M059J (cell line): ENCODE data around the gene MUC4. TPM values are rescaled to one million over a fixed set of nuclear protein-coding genes. Genes with fewer than 3 reads are reported as not detected.
"Not testable (repeated sequence)": the region's sequence is repeated elsewhere in the genome, so short reads cannot be mapped to it uniquely, and the experiment has no call there.

ENCODE experiments used
- DNase-seq: peaks from one replicate; pipeline ENCODE4 v3.0.0-alpha.2; 2012; ENCODE audit warnings: low read depth
- total RNA-seq: library from RNA; depleted of rRNA; stranded (reverse); fragments of >200 nt; shearing (Covaris generic); gene quantifications from 2 replicates; pipeline ENCODE4 v1.2.3, GENCODE V29; 2014

MUC4 gene
- total RNA-seq, 1 experiment from 2014 or later, result 0.05 TPM

DNA sequence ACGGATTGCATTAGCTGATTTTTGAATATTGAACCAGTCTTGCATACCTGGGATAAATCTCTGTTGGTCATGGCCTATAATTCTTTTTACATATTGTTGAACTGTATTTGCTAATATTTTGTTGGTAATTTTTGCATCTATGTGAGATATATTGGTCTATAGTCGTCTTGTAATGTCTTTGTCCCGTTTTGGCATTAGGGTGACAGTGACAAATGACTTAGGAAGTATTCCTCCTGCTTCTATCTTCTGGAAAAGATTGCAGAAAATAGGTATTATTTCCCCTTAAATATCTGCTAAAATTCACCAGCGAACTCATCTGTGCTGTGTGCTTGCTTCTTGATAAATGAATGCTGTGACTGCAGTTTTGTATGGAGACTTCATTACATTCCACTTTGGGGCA lies 67.3 kb downstream of the MUC4 start:
- DNase-seq, result no peak

DNA sequence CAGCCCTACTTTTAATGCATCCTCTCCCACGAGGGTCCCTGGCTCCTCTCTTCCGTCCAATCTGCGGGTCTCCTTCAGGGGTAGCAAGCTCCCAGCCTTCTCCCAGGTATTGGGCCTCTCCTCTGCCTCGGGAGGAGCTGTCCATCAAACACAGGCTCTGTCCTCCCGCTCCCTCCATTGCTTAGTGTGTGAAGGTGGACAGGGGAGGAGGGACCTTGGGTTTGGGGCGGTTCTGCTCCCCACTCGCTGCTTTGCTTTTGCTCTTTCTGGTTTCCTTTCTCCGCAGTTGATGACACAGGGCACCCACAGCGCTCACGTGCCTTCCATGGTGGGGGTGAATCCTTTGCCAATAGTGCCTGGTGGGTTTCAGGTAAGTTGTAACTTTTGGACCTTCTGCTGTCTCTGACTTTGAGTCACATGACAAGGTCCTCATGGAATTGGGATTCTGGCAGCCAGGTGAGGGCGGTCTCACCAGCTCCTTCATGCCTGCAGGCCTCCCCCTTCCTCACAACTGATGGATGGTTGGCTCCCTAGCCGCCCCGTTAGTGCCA lies 72.1 kb downstream of the MUC4 start:
- no peak for DNase-seq

DNA sequence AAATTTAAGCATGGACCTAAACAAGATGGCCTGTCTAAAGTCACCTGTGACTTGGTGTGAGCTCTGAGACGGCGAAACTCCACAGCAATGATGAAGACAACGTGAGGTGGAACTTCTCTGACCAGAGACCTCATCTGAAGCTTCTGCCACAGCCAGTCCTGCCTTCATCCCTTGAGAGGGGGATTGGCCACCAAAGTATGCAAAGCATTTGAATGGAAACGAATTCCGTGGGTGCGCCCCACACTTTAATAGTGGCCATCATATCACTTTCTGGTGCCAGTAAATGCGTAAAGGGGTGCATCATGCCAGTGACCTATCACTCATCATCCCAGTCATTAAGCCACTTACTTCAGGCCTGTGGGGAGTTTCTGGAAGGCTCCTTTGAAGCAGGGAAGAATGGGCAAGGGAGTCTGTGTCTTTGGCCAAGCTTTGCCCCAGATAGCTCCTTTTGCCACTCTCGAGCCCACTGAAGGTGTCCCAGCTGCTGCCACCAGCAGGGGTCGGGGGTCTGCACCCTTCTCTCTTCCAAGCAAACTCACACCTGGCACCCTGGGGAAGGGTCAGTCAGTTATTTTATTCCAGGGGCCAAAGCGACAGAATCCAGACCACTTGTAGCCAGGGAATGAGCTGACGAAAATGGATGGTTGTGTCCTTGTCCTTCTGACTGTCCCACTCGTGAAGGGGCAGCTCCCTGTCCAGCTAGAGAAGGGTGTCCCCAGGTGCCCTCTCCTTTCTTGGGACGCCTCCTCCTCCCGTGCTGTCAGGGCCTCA lies 73.3 kb downstream of the MUC4 start:
- no peak for DNase-seq

DNA sequence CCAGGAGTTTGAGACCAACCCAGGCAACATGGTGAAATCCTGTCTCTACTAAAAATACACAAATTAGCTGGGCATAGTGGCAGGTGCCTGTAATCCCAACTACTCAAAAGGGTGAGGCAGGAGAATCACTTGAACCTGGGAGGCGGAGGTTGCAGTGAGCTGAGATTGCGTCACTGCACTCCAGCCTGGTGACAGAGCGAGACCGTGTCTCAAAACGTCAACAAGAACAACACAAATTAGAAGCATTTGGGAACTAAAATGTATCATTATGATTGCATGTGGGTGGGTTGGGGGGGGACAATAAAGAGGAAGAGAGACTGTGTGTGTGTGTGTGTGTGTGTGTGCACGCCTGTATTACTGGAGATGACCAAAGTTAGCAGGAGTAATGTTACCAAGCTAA lies 73.9 kb downstream of the MUC4 start:
- not testable (repeated sequence) for DNase-seq

DNA sequence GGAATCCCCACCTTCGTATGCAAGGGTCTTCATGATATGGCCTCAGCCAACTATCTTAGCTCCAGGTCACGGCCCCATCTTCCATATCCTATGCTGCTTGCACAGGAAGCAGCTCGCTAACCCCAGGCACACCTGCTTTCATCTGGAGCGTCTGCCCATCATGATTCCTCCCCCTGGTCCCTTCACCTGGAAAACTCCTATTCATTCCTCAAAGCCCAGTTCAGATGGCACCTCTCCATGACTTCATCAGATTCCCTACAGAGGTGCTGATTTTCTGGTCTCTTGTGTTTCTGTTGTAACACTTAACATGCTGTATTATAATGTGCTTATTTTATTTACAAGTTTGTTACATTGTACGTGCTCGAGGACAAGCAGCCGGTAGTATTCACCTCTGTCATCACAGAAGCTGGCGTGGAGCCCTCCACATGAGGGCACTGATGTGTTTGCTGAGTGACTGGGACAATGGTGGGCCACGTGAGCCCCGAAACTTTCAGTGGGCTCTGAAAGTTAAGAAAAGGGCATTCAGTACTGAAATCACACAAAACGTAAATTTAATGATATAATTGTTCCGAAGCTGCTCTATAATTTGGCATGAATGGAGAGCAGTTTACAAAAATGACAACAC lies 74.8 kb downstream of the MUC4 start:
- no peak for DNase-seq

DNA sequence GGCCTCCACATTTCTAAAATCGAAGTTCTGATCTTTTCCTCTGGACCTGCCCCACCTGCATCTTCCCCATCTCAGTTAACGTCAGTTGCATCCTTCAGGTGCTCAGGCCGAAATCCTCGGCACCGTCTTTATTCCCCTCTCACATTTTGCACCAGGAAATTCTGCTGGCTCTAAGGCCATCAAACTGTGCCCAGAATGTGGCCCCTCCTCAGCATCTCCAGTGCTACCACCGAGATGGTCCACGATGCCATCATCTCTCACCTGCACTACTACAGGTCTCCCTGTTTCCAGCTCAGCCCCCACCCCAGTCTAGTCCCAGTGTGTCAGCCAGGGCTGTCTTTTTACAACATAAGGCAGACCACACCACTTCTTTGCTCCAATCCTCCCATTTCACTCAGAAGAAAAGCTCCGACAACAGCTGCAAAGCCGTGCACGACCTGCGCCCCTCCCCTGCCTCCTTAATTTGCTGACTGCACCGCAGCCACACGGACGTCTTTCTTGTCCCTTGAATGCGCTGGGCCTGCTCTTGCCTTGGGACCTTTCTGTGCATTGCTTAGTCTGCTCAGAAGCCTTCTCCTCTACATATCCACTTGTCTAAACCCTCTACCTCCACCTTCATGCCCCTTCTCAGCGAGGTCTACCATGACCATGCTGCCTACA lies 76.6 kb downstream of the MUC4 start:
- no peak for DNase-seq

DNA sequence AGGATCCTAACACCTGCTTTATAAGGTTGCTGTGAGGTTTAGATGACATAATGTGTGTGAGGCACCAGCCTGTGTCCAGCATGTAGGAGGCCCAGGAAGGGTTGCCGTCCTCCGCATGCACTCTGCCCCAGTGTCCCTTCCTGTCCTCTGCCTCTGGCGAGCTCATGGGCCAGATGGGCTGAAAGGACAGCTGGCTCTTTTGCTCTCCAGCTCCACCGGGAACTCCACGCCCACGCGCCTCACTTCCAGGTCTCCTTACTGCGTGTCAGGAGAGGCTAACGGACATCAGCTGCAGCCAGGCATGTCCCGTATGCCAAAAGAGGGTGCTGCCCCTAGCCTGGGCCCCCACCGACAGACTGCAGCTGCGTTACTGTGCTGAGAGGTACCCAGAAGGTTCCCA lies 78.8 kb downstream of the MUC4 start:
- DNase-seq, result no peak

DNA sequence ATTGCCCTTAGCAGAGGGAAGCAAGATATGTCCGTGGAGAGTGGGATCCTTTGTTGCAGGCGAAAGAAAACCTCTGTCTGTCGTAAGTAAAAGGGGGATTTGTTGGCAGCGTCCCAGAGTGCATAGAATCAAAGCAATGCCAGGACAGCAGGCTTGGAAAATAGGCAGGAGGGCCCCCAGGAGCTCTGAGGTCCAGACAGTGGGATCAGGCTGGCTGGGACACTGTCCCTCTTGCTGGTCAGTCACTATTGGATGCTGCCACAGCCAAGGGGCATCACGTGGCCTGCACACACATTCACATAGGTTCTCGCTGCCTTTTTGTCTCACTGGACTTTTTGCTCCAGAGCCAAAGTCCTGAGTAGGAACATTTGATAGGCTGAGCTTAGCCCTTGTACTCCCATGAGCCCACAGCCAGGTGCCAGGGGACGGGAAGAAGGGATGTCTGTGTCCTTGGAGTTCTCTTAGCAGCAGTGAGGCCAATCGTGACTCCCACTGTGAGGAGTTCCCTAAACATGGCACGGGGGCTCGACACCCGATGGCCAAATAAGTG lies 80.3 kb downstream of the MUC4 start:
- DNase-seq, result no peak

DNA sequence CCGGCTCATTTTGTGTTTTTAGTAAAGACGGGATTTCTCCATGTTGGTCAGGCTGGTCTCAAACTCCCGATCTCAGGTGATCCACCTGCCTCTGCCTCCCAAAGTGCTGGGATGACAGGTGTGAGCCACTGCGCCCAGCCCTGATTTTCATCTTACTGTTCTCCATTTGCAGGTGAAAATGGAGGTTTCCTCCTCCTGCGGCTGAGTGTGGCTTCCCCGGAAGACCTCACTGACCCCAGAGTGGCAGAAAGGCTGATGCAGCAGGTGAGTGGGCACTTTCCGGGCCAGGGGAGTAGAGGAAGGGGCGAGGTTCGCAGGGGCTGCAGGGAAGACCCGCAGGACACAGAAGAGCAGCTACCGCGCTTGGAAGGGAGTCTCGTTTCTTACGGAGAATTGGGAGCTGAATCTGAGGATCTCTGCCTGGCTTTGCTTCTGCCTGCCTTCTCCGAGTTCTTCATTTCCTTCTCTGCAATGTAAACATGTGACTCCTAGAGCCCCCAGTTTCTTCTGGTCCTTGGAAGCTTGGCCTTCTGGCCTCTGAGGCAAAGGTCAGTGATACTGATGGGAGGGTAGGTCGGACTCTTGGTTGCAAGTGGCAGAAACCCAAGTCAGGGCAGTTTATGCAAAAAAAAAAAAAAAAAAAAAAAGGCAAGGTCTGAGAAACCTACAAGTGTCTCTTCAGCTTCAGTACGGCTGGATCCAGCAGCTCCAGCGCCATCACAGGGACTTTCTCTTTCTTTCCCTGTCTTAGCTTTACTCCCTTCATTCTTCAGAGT lies 82.1 kb downstream of the MUC4 start:
- DNase-seq, result no peak

DNA sequence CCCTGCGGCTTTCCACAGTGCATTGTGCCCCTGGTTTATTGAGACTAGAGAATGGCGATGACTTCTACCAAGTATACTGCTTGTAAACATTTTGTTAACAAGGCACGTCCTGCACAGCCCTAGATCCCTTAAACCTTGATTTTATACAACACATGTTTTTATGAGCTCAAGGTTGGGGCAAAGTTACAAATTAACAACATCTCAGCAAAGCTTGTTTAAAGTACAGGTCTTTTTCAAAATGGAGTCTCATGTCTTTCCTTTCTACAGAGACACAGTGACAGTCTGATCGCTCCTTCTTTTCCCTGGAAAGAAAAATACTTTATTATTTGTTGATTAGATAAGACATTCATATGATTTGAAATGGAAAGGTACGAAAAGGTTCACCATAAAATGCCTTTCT lies 82.9 kb downstream of the MUC4 start:
- DNase-seq, result not testable (repeated sequence)

DNA sequence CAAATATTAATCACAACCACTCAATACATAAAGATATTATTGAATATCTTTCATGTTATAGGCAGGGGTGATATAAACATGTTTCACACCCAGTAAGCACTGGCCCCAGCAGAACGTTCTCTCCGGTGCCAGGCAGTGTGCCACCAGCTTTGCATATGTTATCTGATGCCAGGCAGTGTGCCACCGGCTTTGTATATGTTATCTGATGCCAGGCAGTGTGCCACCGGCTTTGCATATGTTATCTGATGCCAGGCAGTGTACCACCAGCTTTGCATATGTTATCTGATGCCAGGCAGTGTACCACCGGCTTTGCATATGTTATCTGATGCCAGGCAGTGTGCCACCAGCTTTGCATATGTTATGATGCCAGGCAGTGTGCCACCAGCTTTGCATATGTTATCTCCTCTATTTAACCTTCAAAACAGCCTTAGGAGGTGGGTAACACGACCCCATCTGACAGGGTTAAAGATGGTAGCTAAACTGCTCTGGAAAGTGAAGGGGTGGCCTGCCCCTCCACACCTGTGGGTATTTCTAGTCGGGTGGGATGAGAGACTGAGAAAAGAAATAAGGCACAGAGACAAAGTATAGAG lies 84.0 kb downstream of the MUC4 start:
- no peak for DNase-seq

DNA sequence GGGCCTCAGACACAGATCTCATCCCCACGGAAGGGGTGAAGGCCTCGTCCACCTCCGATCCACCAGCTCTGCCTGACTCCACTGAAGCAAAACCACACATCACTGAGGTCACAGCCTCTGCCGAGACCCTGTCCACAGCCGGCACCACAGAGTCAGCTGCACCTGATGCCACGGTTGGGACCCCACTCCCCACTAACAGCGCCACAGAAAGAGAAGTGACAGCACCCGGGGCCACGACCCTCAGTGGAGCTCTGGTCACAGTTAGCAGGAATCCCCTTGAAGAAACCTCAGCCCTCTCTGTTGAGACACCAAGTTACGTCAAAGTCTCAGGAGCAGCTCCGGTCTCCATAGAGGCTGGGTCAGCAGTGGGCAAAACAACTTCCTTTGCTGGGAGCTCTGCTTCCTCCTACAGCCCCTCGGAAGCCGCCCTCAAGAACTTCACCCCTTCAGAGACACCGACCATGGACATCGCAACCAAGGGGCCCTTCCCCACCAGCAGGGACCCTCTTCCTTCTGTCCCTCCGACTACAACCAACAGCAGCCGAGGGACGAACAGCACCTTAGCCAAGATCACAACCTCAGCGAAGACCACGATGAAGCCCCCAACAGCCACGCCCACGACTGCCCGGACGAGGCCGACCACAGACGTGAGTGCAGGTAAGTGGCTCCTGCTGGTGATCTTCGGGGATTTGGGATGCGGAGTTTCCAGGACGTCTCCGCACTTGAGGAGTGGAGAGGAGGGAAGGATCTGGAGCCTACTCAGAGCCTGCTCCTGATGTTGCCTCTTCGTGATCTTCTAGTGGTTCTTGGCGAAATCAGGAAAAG lies 85.6 kb downstream of the MUC4 start:
- DNase-seq, result not testable (repeated sequence)

DNA sequence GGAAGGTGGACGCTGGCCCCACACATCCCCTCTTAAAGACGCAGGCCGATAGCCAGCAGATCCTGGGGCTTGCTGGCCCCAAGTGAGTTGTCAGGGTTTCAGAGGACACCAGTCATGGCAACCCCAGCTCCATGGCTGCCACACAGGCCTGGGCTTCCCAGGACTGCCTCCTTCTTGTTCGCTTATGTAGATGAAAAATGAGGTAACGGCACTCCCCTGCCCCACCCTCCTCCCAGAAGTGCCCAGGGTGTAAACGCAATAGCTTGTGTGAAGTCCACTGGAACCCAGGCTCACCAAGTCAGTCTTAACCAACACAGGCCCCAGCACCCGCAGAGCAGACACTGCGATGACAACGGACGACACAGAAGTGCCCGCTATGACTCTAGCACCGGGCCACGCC lies 87.4 kb downstream of the MUC4 start:
- DNase-seq, result not testable (repeated sequence)

DNA sequence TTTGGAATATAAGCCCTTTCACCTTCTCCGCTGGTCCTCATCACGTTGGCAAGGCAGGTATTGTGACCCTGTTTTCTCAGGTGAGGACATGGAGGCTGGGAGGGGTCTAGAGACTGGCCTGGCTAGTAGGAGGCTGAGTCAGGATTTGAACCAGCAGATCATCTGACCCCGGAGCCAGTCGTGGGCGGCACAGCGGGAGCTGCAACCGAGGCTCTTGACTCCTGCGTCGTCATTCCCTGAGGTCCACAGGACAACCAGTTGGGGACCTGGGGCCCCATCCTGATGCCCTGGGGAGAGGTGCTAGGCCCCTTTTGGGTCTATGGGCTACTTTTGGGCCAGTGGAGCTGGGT lies 88.8 kb downstream of the MUC4 start:
- DNase-seq, result not testable (repeated sequence)

DNA sequence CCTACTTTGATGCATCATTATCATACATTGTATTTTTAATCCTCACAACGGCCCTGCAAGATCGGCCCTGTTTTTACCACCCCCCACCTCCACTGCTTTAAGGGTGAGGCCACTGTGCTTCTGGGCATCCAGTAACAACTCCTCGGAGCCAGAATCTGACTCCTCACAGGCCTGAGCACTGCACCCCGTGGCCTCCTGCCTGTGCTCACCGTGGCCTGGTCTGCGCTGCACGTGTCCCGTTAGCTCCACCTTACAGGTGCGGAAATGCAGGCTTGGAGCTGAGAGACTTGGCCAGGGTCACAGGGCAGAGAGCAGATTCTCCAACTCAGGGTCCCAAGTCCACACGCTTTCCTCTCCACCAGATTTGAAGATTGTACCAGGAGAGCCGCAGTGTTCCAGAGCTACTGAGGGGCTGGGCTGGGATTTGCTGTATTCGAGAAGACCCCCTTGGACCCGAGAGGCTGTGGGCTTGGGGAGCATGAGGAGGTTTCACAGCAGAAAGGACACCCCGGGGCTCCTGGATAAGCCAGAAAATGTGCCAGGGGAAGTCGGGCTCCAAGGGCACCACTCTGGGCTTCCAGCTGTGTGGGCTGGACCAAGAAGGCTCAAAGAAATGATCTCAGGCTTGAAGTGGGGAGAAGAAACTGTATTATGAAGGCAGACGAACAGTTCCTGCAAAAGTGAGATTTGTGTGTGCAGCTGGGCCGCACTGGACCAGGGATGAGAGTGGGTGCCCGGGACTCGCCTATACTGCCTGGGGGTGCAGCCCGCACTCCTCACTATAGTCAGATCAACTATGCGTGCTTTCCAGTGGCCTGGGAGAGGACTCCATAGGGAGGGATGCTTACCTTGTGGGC lies 89.4 kb downstream of the MUC4 start:
- not testable (repeated sequence) for DNase-seq

DNA sequence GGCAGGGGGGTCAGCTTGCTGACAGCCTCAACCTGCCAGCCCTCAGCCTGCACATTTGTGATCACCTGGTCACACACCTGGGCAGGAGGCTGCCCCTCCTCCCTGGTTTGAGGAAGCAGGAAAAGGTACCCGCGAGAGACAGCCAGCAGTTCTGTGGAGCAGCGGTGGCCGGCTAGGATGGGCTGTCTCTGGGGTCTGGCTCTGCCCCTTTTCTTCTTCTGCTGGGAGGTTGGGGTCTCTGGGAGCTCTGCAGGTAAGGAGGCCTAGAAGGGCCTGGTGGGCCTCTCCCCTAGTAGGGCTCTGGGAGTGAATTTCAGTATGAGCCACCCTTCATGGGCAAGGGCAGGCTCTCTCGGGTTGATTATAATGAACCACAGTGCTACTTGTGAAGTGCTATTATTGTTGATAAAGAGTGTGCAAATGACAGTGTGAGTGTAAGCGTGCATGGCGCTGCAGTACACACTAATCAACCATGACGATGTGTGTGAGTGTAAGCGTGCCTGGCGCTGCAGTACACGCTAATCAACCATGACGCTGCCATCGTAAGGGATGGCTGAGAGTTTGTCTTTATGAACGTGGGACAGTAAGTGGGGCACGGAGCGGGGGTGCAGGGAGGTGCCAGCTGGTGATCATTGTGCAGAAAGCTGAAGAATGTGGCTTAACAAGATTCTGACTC lies 90.8 kb downstream of the MUC4 start, which contains the start of gene MUC20:
TSS of gene MUC20 (plus strand) at position 148 of the 676 bp plus-strand sequence. CDS start at position 178, 30 bp downstream.
- DNase-seq, result not testable (repeated sequence)

DNA sequence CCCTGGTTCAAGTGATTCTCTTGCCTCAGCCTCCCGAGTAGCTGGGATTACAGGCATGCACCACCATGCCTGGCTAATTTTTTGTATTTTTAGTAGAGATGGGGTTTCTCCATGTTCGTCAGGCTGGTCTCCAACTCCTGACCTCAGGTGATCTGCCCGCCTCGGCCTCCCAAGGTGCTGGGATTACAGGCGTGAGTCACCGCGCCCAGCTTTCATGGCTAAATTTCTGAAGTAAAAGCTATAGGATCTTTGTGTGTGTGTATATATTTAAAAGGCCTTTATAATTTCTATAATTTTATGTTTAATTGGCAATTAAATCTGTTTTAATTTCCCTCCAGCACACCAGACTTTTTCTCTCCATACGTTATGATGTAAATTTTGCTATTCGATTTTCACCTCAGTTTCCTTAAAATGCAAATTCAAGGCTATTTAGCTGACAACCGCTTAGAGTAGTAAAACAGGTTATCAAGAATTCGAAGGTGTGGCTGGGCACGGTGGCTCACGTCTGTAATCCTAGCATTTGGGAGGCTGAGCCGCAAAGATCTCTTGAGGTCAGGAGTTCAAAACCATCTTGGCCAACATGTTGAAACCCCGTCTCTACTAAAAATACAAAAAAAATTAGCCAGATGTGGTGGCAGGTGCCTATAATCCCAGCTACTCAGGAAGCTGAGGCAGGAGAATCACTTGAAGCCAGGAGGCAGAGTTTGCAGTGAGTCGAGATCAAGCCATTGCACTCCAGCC lies 92.0 kb downstream of the MUC4 start:
- DNase-seq, result not testable (repeated sequence)

DNA sequence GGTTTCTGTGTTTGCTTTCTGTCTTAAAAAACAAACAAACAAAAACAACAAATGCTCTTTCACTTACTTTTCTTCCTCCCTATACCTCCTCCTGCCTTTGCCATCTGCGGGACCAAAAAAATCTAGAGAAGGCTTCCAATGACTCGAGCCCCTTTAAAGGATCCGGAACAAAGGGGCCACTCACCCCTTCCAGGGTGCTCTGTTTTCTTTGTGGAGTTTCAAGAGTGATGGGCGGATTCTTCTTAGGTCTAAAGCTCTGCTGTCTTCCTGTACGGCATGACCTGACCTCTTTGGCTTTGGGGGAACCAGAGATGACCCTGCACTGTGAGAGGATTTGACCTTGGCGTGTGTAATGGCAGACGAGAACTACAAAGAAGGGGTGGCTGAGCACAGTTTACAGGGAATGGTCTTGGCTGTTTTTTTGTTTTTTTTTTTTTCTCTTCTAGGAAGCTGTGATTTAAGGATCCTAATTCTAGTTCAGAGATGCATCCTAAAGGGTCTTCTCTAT lies 93.2 kb downstream of the MUC4 start:
- no peak for DNase-seq
